Limb (tissue), 2 donors: ENCODE measurements around the gene DNAJC16.
A peak's percentile ranks its signal among the peaks of the same experiment; 100 is the strongest.
"Not testable (repeated sequence)": the region's sequence is repeated elsewhere in the genome, so short reads cannot be mapped to it uniquely, and the experiment has no call there.

Source experiments
- DNase-seq, 2 donors: peaks; one replicate each; pipeline ENCODE4 v3.0.0-alpha.2; 2016; ENCODE audit errors: extremely low spot score in 2 of 2

Gene DNAJC16

DNA sequence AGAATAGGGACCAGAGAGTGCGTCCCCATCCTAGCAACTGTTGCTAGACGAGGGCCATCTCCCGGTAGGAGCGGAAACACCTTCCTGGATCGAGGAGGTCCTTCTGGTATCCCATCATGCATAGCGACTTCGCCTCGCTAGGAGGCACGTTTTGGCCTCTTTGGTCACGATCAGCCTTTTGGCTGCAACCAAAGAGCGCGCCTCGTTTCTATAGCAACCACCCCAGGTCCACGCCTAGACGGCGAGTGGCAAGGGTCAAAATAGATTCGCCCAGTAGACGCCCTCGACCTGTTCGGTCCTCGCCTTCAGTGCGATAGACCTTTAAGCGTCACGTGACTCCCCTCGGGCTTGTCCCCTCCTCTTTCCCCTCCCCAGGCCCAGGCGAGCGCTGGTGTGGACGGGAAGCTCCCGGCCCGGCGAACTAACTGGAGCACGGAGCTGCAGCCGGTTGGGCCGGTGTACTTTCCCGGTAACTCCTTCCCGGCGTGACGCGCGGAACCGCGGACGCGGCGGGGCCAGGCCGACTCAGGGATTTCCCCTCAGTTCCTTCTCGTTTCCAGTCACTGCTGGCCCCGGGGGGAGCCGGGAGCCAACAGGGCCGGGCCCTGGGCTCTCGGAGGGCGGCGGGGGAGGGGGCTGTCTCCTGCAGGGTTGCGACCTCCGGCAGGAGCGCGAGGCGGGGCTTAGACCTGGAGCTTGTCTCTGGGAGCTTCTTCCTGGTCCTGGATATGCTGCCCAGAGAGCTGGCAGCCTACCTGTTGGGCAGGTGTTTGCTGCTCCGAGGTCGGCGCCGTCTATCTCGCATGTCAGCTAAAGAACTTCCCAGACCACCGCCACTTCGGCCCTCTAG lies at the start of gene DNAJC16:
TSS of gene DNAJC16 (plus strand) at position 359 of the 850 bp plus-strand sequence. CDS start 2,258 bp downstream, outside the sequence.
- DNase-seq: peak; percentile 98 to 100

DNA sequence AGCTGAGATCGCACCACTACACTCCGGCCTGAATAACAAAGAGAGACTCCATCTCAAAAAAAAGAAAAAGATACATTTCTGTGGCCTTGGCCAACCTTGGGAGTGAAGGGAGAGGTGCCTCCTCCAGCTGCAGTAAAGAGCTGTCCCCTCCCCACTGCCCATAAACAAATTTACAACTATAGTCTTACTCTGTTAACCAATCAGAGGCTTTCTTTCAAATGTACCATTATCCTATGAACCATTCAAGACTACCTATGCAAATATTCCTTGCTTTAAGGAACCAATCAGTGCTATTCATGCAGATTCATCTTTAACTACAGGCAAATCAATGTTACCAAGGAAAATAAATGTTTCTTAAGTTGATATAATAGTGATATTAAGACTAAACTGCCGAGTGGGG lies 49.7 kb upstream of the DNAJC16 start:
- DNase-seq: no peak

DNA sequence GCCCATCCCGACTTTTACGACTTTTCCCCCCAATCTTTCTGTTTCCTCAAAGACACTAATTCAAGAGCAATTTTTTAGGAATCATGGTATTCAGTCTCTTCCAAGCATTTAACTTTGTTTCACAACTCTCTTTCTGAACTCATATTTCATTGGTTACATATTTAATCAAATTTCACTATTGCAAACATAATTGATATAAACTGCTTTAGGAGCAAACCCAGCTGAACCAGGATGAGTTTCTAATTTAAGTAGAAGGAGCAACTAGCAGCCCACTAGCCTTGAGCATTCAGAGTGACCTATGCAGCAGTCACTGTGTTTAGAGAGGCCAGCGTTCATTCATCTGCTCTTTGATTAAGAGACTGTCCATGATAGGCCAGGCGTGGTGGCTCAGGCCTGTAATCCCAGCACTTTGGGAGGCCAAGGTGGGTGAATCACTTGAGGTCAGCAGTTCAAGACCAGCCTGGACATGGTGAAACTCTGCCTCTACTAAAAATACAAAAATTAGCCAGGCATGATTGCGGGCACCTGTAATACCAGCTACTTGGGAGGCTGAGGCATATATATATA lies 48.9 kb upstream of the DNAJC16 start:
- DNase-seq: no peak

DNA sequence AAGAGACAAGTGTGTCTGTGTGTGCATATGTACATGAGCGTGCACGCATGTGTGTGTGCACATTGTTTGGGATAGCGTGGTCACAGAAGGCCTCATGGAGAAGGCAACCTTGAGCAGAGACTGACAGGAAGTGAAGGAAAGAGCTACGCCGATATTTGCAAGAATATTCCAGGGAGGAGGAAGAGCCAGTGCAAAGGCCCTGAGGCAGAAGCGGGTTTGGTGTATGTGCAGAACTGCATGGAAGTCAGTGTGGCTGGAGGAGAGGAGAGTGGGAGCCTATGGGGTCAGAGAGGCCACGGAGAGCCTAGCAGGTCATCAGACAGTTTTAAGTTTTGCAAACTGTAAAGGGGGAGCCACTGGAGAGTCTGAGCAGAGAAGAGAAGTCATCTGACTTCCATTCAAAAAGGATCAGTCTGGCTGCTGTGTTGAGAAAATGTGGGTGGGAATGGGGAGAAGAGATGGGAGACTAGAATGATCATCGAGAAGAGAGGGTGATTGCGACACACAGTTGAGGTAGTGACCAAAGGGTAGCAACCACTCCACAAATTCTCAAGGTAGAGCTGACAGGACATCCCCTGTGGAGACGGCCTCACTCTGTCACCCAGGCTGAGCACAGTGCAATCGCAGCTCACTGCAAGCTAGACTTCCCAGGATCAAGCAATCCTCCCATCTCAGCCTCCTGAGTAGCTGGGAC lies 46.8 kb upstream of the DNAJC16 start:
- DNase-seq: no peak

DNA sequence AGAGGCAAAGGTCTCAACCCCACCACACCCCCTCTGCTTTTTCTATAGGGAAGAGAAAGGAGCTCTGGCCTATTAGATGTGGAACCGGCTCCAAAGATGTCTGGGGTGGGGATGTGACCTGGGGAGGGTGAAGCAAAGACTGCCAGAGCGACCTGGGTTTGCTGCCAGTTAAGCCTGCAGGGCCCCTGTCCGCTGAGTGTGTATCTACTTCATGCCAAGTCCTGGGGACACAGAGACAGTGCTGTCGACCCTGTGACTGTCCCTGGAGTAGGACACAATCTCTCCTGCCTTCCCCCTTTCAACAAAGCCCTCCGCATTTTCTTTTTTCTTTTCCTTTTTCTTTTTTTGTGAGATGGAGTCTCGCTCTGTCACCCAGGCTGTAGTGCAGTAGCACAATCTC lies 44.2 kb upstream of the DNAJC16 start:
- DNase-seq: not testable (repeated sequence)

DNA sequence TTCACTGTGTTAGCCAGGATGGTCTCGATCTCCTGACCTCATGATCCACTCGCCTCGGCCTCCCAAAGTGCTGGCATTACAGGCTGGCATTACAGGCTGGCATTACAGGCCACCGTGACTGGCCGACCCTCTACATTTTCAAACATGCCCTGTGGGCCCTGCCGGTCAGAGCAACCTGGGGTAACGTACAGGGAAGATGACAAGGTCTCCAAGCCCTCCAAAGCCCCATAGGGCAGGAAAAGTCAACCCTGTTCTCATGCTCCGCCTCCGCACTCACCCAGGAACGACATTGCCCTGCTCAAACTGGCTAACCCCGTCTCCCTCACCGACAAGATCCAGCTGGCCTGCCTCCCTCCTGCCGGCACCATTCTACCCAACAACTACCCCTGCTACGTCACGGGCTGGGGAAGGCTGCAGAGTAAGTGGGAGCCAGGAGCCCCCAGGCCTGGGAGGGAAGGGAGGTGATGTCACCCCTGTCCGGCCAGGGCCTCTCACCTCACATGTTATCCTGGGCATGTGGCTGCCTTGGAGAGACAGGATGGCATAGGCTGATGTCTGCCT lies 43.6 kb upstream of the DNAJC16 start:
- not testable (repeated sequence) for DNase-seq

DNA sequence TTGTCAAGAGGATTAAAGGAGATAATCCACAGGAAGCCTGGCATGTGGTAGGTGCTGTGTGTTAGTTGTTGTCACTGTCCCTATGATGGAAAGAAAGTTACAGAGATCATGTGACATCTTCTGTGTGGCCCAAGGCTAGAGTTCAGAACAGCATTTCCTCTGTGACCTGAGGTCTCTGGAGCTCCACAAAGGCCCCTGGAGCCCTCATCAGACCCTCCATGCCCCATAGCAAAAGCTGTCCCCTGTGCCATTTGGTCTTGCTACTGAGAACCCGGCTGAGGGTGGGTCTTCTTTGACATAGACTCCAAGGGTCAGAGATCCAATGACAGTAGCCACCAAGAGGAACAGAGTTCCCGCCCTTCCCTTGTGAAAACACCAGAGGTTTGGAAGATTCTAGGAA lies 42.7 kb upstream of the DNAJC16 start:
- DNase-seq: no peak

DNA sequence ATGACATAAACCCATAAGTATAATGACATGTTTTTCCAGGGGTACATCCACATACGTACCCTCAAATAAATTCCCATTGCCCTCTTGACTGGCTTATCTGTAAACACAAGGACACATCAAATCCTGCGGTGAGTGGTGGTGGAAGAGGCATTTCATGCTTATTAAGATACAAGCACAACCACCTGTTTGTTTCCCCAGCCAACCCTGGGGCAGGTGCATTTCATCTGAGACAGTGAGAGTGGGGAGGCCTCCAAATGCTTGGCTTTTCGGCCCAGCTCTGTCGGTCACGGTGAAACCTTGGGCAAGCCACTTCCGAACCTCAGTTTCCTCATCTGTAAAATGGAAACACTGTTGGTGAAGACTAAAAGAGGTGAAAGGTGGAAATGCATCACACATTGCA lies 42.2 kb upstream of the DNAJC16 start:
- not testable (repeated sequence) for DNase-seq

DNA sequence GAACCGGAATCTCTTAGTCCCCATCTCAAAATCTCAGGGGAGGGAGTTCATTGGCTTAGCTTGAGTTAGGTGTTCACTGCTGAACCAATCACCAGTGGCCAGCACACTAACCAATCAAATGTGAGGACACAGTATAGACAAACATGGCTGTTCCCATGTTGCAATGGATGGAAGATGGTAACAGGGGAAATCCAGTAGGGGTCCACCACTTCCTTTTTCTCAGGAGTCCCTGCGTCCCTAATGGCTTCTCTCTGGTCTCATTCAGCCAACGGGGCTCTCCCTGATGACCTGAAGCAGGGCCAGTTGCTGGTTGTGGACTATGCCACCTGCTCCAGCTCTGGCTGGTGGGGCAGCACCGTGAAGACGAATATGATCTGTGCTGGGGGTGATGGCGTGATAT lies 41.0 kb upstream of the DNAJC16 start:
- no peak for DNase-seq

DNA sequence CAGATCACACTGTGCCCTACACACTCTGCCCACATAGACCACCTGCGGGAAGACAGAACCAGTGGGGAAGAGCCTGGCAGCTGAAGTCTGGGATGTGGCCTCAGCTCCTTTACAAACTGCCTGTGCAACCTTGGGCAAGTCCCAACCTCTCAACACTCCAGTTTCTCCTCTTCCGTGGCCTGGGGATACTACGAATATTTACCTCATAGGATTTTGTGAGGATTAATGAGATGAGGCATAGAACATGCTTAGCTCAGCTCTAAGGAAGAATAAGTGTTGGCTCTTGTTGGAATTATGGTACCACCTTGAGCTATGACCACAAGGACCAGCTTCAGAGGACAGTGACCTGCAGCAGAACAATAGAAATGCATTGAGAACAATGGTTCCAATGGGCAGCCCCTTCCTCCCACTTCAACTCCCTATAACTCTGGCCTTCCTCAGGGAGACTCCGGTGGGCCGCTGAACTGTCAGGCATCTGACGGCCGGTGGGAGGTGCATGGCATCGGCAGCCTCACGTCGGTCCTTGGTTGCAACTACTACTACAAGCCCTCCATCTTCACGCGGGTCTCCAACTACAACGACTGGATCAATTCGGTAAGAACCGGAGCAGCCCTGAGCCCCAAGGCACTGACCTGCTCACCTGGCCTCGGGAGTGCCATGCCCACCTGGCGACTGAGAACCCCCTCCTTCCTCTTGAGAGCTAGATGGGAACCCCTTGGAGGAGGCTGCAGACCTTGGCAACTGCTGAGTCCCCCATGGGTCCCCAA lies 39.6 kb upstream of the DNAJC16 start:
- DNase-seq: not testable (repeated sequence)

DNA sequence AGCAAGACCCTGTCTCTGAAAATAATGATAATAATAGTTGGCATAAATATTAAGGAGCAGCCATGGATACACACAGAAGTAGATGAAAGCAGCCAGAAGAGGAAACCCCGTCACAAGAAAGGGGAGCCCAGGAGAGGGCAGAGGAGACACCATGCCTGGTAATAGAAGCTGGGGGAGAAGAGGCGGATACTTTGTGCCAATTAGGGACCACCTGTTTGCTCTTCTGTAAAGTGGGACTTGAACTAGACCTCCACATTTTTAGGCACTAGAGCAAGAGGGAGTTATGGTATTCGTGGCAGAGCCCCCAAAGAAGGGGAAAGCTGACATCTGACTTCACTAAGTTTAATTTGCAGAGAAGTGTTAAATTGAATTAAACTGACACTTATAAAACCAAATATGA lies 38.3 kb upstream of the DNAJC16 start:
- no peak for DNase-seq

DNA sequence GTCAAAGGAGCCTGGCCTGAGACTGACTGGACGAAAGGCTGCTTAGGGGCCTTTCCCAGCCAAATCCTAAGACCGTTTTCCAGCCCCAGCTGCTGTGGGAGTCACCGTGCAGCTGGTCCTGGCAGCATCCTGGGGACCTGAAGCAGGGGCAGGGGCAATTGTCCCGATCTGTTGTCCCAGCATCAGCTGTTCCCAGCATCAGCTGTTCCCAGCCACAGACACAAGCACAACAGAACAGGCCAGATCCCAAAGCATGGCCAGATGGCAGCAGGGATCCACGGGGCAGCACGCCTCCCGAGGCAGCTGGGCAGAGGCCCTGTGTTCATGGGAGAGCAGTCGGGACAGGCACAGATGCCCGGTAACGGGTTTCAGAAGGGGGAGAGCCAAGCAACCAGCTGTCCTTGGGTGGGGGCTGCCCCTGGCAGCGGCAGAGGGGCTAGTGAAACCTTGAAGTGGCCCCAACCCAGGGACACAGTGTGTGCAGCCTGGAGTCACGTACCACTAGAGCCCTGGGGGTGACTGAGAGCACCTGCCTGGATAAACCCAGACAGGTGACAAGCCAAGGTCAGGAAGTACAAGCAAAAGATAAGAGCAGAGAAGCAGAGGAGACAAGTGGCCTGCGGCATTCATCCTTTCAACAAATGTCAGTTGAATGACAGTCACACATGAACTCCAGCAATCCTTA lies 37.5 kb upstream of the DNAJC16 start:
- DNase-seq: peak; percentile 53 to 65

DNA sequence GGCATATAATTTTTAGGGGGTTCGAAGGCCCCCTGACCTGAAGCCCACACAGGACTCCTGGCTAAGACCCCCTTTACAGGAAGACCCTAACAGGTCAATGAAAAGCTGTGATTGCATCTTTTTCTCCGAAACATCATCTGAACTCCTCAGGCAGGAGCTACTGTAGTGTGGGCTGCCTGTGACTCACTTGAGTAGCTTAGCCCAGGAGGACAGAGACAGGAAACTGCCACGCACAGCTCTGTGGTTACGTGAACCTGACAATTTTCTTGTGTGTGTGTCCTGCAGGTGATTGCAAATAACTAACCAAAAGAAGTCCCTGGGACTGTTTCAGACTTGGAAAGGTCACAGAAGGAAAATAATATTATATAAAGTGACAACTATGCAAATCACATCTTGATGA lies 35.6 kb upstream of the DNAJC16 start:
- not testable (repeated sequence) for DNase-seq

DNA sequence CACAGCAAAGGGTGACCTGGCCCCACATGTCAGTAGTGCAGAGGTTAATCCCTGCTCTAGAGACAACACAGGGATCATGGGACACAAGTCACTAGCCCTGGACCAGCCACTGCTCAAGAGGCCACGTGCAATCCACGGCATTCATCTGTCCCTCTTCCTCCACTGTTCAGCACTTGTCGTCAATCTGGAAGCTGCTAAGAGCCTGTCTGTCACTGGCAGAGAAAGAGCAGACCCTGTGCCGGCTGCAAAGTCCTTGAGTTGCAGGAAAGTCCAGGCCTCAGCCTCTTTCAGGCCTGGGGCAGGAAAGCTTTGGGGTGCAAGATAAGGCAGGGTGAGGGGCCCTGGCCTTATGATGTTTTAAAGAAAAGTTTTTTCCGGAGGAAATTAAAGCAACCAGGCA lies 34.1 kb upstream of the DNAJC16 start:
- no peak for DNase-seq

DNA sequence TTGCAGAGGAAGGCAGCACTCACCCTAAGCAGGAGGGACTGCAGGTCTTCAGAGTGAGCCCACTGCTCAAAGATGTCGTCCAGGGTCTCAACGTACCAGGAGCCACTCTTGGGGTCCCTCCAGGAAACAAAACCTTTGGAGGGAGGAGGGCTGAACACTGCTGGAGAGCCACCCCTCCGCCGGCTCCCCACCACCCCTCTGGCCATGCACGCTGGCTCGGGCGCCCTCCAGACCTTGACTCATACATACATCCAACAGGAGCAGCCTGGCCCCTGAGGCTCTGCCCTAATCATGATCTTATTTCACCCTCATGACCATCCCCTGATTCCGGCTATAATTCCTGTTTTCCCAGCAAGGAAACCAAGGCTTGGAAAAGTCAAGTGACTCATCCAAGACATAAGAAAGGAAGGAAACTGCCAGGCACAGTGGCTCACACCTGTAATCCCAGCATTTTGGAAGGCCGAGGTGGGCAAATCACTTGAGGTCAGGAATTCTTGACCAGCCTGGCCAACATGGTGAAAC lies 32.7 kb upstream of the DNAJC16 start:
- DNase-seq: no peak

DNA sequence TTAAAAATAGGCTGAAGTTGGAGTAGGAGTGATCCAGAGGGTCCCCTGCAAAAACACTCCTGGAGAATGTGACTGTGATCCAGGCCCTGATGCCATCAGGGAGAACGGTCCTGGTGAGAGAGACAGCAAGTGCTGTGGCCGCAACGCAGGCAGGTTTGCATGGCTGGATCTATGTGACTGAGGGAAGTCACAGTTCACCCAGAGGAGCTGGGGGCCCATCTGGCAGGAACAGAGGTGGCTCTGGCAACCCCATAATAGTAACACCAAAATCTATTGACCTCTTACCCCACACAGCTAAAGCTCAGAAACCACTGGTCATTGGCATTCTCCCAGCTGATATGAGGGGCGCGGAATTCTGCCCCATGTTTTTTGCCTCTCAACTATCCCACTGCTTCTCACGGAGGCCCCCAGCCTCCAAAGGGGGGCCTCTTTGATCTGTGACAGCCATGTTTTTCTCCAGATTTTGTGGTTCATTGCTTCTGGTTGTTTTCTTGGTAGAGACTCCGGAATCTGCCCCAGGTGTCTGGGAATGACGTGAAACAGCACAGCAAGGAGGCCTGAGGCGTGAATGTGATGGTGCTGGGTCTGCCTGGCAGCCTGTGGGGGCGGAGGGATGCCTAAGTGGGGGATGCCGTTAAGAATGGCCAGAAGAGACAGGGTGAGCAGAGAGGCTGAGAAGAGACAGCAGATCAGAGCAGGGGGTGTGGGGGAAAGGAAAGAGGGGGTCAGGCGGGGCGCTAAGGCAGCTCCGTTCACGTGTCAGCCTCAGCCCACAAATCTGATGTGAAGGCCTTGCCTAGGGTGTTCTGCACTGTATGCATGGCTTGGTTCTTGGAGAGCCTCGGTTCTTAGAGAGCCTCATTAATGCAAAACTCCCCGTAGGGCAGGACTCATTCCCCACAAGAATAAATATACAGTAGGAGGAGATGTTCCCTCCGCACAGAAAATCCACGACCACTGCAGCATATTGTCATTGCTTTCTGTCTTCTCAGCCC lies 26.2 kb upstream of the DNAJC16 start:
- DNase-seq: no peak

DNA sequence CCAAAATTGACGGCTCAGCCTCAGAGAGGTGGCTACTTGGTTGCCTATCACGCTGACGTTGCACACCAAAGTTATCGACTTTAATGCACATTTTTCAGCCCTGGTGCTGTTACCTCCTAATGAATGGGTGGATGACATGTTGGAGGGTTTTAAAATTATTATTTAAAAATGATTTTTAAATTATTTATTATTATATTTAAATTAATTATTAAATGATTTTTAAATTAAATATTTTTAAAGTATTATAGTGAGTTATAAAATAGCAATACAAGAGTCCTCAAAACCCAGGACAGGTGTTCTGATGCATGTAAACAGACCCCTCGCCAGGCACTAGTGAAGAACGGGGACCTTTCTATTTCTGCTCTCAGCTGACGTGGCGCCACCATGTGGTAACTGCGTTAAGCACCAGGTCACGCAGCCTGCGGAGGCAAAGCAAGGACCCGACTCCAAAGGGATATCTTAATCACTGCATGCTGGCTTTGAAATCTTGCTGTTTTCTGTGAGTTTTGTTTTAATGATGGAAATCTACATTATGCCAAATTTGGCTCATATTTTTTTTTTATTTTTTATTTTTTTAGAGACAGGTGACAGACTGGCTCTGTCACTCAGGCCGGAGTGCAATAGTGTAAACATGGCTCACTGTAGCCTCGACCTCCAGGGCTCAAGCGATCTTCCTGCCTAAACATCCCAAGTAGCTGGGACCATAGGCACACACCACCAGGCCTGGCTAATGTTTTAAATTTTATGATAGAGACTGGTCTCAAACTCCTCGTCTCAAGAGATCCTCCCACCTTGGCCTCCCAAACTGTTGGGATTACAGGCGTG lies 25.2 kb upstream of the DNAJC16 start:
- peak; percentile 22 to 61 for DNase-seq

DNA sequence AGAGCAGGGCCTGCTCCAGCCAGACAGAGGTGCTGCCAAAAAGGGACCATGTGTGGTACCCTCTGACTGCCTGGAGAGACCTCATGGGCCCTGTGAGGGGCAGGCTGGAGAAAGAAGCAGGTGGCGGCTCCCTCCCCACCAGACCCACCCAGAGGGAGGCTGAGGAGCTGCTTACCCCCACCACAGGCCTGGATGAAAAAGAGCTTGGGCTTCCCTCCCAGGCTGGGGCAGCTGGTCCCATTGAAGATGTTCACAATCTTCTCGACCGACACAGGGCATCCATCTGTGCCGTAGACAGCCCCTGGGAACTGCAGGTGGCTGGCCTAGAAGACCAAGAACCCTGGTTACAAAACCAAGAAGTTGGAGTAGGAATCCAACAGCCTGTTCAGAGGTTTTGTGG lies 22.2 kb upstream of the DNAJC16 start:
- no peak for DNase-seq
